HG03378 (cell line): ENCODE results near the gene GTF3C5.
"Not testable (repeated sequence)": the region's sequence is repeated elsewhere in the genome, so short reads cannot be mapped to it uniquely, and the experiment has no call there.

ENCODE experiments used
- ATAC-seq: cut with Tn5 transposase; IDR thresholded peaks from one replicate; pipeline ENCODE4 v1.9.1; 2021; ENCODE audit warnings: mild to moderate bottlenecking, moderate library complexity; ENCODE audit not compliant: unreplicated experiment

The GTF3C5 gene

DNA sequence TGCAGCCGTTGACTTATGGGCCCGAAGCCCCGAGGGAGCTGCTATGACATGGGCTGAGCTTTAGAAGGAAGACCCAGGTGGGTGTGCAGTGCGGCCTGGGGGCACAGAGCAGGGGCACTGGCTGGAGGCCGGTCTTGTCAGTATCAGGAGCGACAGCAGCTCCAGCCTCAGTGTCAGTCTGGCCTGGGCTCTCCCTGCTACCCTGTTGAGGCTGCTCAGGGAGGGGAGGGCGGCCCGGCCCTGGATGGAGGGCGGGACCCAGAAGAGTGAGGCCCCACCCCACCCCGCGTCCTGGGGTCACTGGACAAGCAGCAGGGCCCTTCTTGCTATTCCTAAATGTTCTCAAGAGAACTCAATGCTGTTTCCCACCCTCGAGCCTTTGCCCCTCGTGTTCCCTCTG lies 34.3 kb upstream of the GTF3C5 start:
- no peak for ATAC-seq

- ATAC-seq = no peak
These were observed 33.2 kb upstream of the GTF3C5 start for GRCh38 chr9:132997591-132997990.

- ATAC-seq = not testable (repeated sequence)
These were observed 32.6 kb upstream of the GTF3C5 start for GRCh38 chr9:132998221-132998620.

GRCh38 chr9:132998831-132999635 lies 31.8 kb upstream of the GTF3C5 start:
- no peak for ATAC-seq

- no peak for ATAC-seq
These were observed 28.4 kb upstream of the GTF3C5 start for GRCh38 chr9:133002147-133003070.

DNA sequence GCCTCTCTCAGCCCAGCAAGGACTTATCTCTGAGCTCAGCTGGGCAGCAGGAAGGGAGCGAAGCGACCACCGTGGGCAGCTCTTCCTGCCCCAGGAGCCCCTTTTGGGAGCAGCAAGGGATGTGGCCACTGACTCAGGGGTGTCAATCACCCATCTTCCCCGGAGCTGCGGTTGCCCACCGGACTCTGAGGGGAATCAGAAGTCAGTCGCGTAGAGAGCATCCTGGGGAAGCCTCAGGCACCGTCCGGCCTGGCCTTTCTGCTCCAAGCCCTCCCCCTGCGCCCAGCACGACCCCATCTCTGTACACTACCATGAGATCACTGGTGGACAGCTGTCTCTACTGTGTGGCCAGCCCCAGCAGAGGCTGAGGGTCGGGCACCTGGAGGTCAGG lies 27.7 kb upstream of the GTF3C5 start:
- no peak for ATAC-seq

GRCh38 chr9:133003671-133004090 lies 27.1 kb upstream of the GTF3C5 start:
- ATAC-seq = no peak

DNA sequence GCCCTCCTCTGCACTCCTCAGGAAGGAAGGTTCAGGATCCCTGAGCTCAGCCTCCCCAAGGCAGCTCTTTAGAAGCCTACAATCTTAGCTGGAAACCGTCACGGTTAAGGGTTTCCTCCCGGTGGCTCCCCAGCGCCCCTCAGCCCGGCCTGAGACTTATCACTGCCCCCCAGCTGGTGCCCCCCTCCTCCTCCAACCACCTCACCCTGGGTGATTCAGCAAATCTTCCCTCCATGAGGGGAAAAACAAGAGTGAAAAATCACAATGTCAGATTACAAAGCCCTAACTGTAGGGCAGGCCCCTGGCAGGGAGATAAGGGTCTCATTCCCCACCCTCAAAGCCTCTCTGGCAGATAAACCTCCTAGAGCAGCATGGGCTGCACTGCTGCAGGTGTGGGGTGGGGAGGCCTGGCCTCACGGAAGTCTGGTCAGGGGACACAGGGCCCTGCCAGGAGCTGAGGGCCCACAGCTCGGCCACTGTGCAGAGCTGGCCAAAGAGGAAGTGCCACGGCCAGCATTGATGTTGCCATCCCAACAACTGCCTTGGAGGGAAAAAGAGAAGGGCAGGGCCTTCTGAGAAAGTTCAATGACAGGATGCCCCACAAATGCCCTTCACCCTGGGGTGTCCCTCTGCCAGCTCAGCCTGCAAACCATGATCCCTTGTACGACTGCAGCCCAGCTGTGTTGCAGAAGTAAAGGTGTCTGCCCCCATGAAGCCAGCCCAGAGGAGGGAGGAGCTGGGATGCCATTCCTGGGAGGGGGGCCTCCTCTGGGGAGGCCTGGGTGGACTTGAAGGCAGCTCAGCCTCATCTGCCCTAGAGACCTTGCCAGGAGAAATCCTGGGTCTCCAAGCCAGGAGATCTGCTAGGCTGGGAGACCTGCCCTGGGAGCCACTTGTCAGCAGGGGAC lies 26.5 kb upstream of the GTF3C5 start:
- ATAC-seq = no peak

DNA sequence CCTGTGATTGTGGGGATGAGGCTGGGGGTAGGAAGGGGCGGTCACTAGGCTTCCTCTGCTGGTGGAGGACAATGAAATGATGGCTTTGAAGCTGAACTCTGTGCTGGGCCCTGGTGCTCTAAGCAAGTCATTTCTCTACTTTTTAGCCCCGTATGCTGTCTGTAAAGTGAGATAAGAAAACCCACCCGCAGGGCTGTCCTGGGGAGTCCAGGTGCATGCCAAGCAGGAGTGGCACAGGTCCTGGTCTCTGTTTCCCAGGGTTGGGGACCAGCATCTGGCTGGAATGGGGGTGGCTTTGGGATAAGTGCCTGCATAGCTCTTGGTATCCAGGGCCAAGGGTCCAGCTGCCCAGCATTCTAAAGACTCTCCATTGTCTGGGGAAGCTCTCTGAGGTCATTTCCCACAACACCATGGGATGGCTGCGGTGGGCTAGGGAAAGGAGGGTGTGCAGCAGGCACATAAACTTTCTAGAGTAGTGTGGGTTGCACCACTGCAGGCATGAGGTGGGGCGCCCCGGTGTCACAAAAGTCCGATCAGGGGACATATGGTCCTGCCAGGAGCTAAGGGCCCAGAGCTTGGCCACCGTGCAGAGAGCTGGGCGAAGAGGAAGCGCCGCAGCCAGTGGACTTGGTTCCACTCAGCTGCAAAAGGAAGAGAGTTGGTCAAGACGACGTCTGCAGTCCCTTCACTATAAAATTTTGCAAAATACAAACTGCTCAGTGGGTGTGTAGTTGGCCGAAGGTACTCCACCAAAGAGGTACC lies 25.6 kb upstream of the GTF3C5 start:
- no peak for ATAC-seq

DNA sequence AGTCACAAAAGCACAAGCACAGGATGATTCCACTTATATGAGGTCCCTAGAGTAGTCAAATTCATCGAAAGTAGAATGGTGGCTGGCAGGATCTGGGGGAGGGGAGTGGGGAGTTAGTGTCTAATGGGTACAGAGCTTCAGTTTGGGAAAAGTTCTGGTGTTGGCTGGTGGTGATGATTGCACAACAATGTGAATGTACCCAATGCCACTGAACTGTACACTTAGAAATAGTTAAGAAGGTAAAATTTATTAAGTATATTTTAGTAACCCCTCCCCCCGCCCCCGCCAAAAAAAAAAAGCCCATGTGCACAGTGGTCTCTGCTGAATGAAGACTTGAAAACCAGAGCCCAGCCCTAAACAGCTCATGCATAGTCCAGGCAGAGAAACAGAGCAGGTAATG lies 24.8 kb upstream of the GTF3C5 start:
- ATAC-seq = no peak

GRCh38 chr9:133006731-133007352 lies 24.0 kb upstream of the GTF3C5 start:
- ATAC-seq = no peak

DNA sequence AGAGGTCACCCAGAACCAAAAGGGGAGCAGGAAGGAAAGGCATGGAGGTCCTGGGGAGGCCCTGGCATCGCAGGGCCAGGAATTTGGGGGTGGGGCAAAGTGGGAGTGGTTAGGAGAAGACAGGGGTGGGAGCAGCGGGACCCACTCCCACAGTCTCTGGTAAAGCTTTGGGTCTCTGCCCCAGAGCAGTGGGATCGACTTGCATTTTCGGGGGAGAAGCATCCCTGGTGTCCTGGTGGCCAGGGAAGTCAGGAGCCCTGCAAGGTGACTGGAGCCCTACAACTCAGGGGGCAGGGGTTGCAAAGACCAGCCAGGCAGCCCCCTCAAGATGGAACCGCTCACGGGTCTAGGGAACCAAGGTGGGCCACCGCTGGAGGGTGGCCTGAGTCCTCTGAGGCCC lies 22.4 kb upstream of the GTF3C5 start:
- ATAC-seq = no peak

GRCh38 chr9:133008824-133009223 lies 22.0 kb upstream of the GTF3C5 start:
- ATAC-seq = no peak

GRCh38 chr9:133009906-133010582 lies 20.8 kb upstream of the GTF3C5 start:
- no peak for ATAC-seq

- no peak for ATAC-seq
These were observed 16.1 kb upstream of the GTF3C5 start for GRCh38 chr9:133014696-133015095.

GRCh38 chr9:133023117-133023890 lies 7.5 kb upstream of the GTF3C5 start:
- no peak for ATAC-seq

DNA sequence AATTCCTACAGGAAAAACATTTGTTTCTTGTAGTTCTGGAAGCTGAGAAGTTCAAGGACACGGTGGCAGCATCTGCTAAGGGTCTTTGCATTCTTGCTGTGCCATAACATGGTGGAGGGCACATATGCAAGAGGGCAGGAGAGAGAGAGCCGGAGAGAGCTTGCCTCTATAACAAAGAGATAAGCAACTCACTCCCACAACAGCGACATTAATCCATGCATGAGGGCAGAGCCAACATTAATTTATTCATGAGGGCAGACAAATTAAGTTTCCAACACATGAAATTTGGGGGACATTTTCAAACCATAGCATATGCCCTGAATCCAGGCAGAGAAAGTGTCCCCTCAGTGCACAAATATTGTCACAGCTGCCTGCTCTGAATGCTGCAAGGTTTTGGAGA lies 4.4 kb upstream of the GTF3C5 start:
- no peak for ATAC-seq

GRCh38 chr9:133027134-133027533 lies 3.7 kb upstream of the GTF3C5 start:
- ATAC-seq = no peak
